PC-9 (cell line): ENCODE results near the gene ZNF778. TPM values are rescaled to one million over a fixed set of nuclear protein-coding genes. Genes with fewer than 3 reads are reported as not detected.
"Not testable (repeated sequence)": the region's sequence is repeated elsewhere in the genome, so short reads cannot be mapped to it uniquely, and the experiment has no call there.

Experiments used
- BruUV-seq: library from RNA; stranded (reverse); fragments of 400-500 nt; replicated peaks from 2 replicates; lab custom pipeline; 2021; lab: Mats Ljungman, UMichigan
- CTCF ChIA-PET: fragments of 300-600 bp; sonication (Branson Sonifier 250); formaldehyde crosslinking; loops from one replicate; lab custom pipeline; 2022; ENCODE audit warnings: antibody characterized with exemption; lab: Charles Lee
- POLR2A ChIA-PET: fragments of 300-600 bp; sonication (Branson Sonifier 250); formaldehyde crosslinking; loops from one replicate; lab custom pipeline; 2022; ENCODE audit warnings: antibody characterized with exemption; ENCODE audit not compliant: unreplicated experiment; lab: Charles Lee
- DNase-seq, 2 experiments: peaks; one replicate each; pipeline versions ENCODE4 v3.0.0 to v3.0.0-alpha.2; 2015 to 2022; ENCODE audit warnings: mixed read lengths in 1 of 2
- H2AFZ ChIP-seq: fragments of 200-600 bp; sonication (generic); 2 replicates; pipeline ENCODE4 v1.8.1; 2017; ENCODE audit warnings: antibody characterized with exemption
- H3F3A ChIP-seq: fragments of 200-600 bp; sonication (generic); 2 replicates; pipeline ENCODE4 v1.8.1; 2017; ENCODE audit warnings: antibody characterized with exemption, mild to moderate bottlenecking, low read depth; ENCODE audit not compliant: insufficient read depth
- H3K27ac ChIP-seq: fragments of 200-600 bp; sonication (generic); 2 replicates; pipeline ENCODE4 v1.6.1; 2016; ENCODE audit warnings: mixed run types
- H3K27me3 ChIP-seq: fragments of 200-600 bp; sonication (generic); 2 replicates; pipeline ENCODE4 v1.6.1; 2016; ENCODE audit warnings: low read depth, mixed run types; ENCODE audit not compliant: insufficient read depth
- H3K36me3 ChIP-seq: fragments of 200-600 bp; sonication (generic); 2 replicates; pipeline ENCODE4 v1.6.1; 2016; ENCODE audit warnings: low read depth, mixed run types
- H3K4me1 ChIP-seq: fragments of 200-600 bp; sonication (generic); replicated peaks from 2 replicates; pipeline ENCODE4 v1.6.1; 2016; ENCODE audit warnings: mixed run types; ENCODE audit not compliant: insufficient read depth
- H3K4me2 ChIP-seq: fragments of 200-600 bp; sonication (generic); 2 replicates; pipeline ENCODE4 v1.6.1; 2017; ENCODE audit warnings: mixed run types
- H3K4me3 ChIP-seq: fragments of 200-600 bp; sonication (generic); 2 replicates; pipeline ENCODE4 v1.6.1; 2016; ENCODE audit warnings: mixed run types
- H3K79me2 ChIP-seq: fragments of 200-600 bp; sonication (generic); 2 replicates; pipeline ENCODE4 v1.6.1; 2017; ENCODE audit warnings: low read depth, mixed run types
- H3K9me2 ChIP-seq: fragments of 200-600 bp; sonication (generic); 2 replicates; pipeline ENCODE4 v1.8.1; 2017; ENCODE audit warnings: mild to moderate bottlenecking; ENCODE audit not compliant: insufficient read depth
- H3K9me3 ChIP-seq: fragments of 200-600 bp; sonication (generic); 2 replicates; pipeline ENCODE4 v1.8.1; 2016; ENCODE audit warnings: low read depth; ENCODE audit not compliant: insufficient read depth
- H4K20me1 ChIP-seq: fragments of 200-600 bp; sonication (generic); 2 replicates; pipeline ENCODE4 v1.8.1; 2017; ENCODE audit not compliant: insufficient read depth
- CTCF ChIP-seq: fragments of 200-600 bp; sonication (generic); conservative IDR thresholded peaks from 2 replicates; pipeline ENCODE4 v1.6.1; 2017; ENCODE audit warnings: mixed run types, antibody characterized with exemption, mild to moderate bottlenecking, moderate library complexity
- EZH2 ChIP-seq: fragments of 200-600 bp; sonication (generic); IDR thresholded peaks from 2 replicates; pipeline ENCODE4 v1.8.0; 2017; ENCODE audit warnings: antibody characterized with exemption, low read depth
- intact Hi-C: fragments of 100-400 bp; cut with micrococcal nuclease; formaldehyde crosslinking; loops from one replicate; pipeline ENCODE4 v1.10.0; 2022; ENCODE audit not compliant: unreplicated experiment
- total RNA-seq: library from RNA; stranded (reverse); gene quantifications from 2 replicates; pipeline ENCODE4 v1.2.3, GENCODE V29; 2021

The ZNF778 gene
- total RNA-seq, 1 experiment from 2014 or later: 9.5 TPM

- no TSS peak for BruUV-seq
- intact Hi-C loops: loop anchor here (10.0 kb wide), 1 partner anchor 460 kb away; the partner anchor contains the start of gene SPATA2L
- no peak for DNase-seq
- Histone ChIP-seq H3K4me2 (no peak overlapping the region), H3K9me3 (no peaks in the 10 kb centered on the region), H4K20me1 (no peaks in the 10 kb centered on the region), H3K27me3 (no peaks in the 10 kb centered on the region), H2AFZ (no peak overlapping the region), H3K4me1 (no peaks in the 10 kb centered on the region), H3F3A (peaks cover 30% of the 10 kb centered on the region; the same call in 1 of the 2 replicates), H3K27ac (no peak overlapping the region), H3K36me3 (no peaks in the 10 kb centered on the region), H3K9me2 (no peaks in the 10 kb centered on the region), H3K79me2 (peaks cover 6% of the 10 kb centered on the region), H3K4me3 (no peak overlapping the region)
- CTCF ChIA-PET: no interaction called here
- no peak for TF ChIP-seq EZH2
- TF ChIP-seq CTCF: no peak
- POLR2A ChIA-PET: no interaction called here
Observed at GRCh38 chr16:89244754-89245153, 27.3 kb downstream of the ZNF778 start.

- H3K4me2 ChIP-seq: peak overlapping the region; percentile 90
- ChIA-PET POLR2A (interaction anchor here (0.6 kb wide), 1 partner anchor 319 kb away, joined by 5 read pairs; no protein-coding TSS in a partner anchor), CTCF (interaction anchor here (0.7 kb wide), 2 partner anchors 85 to 319 kb away, joined by 3 to 11 read pairs; no protein-coding TSS in a partner anchor)
- TF ChIP-seq EZH2 (no peak), CTCF (no peak)
- H3K27ac ChIP-seq: no peak overlapping the region
- no peaks in the 10 kb centered on the region for H3K9me2 ChIP-seq
- H2AFZ ChIP-seq: peak overlapping the region; percentile 85; the same call in 1 of the 2 replicates
- H3K36me3 ChIP-seq: no peaks in the 10 kb centered on the region
- no peak for DNase-seq
- H3K4me3 ChIP-seq: peak overlapping the region; percentile 80; the same call in 1 of the 2 replicates
- H4K20me1 ChIP-seq: no peaks in the 10 kb centered on the region
- peaks cover 21% of the 10 kb centered on the region; the same call in 1 of the 2 replicates for H3F3A ChIP-seq
- no peaks in the 10 kb centered on the region for H3K4me1 ChIP-seq
- H3K27me3 ChIP-seq: no peaks in the 10 kb centered on the region
- TSS peak; percentile 64 for BruUV-seq
- H3K79me2 ChIP-seq: peaks cover 4% of the 10 kb centered on the region
- intact Hi-C loops: loop anchor here (10.0 kb wide), 1 partner anchor 458 kb away; the partner anchor contains the start of gene SPATA2L
- H3K9me3 ChIP-seq: no peaks in the 10 kb centered on the region
Observed at GRCh38 chr16:89246383-89246902, 28.9 kb downstream of the ZNF778 start.

GRCh38 chr16:89246903-89247733 lies 29.6 kb downstream of the ZNF778 start:
- CTCF ChIA-PET: interaction anchor here (0.7 to 1.2 kb wide), 3 partner anchors 45 to 320 kb away, joined by 3 to 4 read pairs (median 3); no protein-coding TSS in a partner anchor
- TF ChIP-seq EZH2 (no peak), CTCF (no peak)
- intact Hi-C loops: loop anchor here (10.0 kb wide), 1 partner anchor 458 kb away; the partner anchor contains the start of gene SPATA2L
- peak overlapping the region; percentile 90 for H3K4me2 ChIP-seq
- no peaks in the 10 kb centered on the region for H3K9me2 ChIP-seq
- no peaks in the 10 kb centered on the region for H3K36me3 ChIP-seq
- peak; percentile 62 to 96 for DNase-seq
- H4K20me1 ChIP-seq: no peaks in the 10 kb centered on the region
- H3K9me3 ChIP-seq: no peaks in the 10 kb centered on the region
- no peaks in the 10 kb centered on the region for H3K27me3 ChIP-seq
- H2AFZ ChIP-seq: peak overlapping the region; percentile 85
- no peaks in the 10 kb centered on the region for H3K4me1 ChIP-seq
- peaks cover 17% of the 10 kb centered on the region; the same call in 1 of the 2 replicates for H3F3A ChIP-seq
- POLR2A ChIA-PET: interaction anchor here (0.6 to 0.8 kb wide), 4 partner anchors 27 to 318 kb away, joined by 3 to 6 read pairs (median 4); no protein-coding TSS in a partner anchor
- no peaks in the 10 kb centered on the region for H3K79me2 ChIP-seq
- peak overlapping the region; percentile 80 for H3K4me3 ChIP-seq
- no peak overlapping the region for H3K27ac ChIP-seq
- BruUV-seq: no TSS peak

- not testable (repeated sequence) for H3K36me3 ChIP-seq, BruUV-seq, H3K27me3 ChIP-seq, DNase-seq, H3K4me1 ChIP-seq, H4K20me1 ChIP-seq, H3K9me3 ChIP-seq, H3K27ac ChIP-seq, H3K9me2 ChIP-seq, H3K79me2 ChIP-seq
- H2AFZ ChIP-seq: peak overlapping the region; percentile 66; the same call in 1 of the 2 replicates
- CTCF ChIA-PET: interaction anchor here (1.1 to 1.2 kb wide), 2 partner anchors 46 to 264 kb away, joined by 3 to 4 read pairs; no protein-coding TSS in a partner anchor
- POLR2A ChIA-PET: interaction anchor here (0.7 to 0.8 kb wide), 3 partner anchors 27 to 254 kb away, joined by 3 to 6 read pairs (median 4); no protein-coding TSS in a partner anchor
- H3K4me3 ChIP-seq: peak overlapping the region; percentile 80; the same call in 1 of the 2 replicates
- H3K4me2 ChIP-seq: peak overlapping the region; percentile 82
- peaks cover 14% of the 10 kb centered on the region; the same call in 1 of the 2 replicates for H3F3A ChIP-seq
- intact Hi-C loops: loop anchor here (10.0 kb wide), 1 partner anchor 457 kb away; the partner anchor contains the start of gene SPATA2L
Observed at GRCh38 chr16:89247734-89248075, 30.2 kb downstream of the ZNF778 start.
